ENCODE results near the gene ROBO1.
A peak's percentile ranks its signal among the peaks of the same experiment; 100 is the strongest.

ROBO1 gene

DNA sequence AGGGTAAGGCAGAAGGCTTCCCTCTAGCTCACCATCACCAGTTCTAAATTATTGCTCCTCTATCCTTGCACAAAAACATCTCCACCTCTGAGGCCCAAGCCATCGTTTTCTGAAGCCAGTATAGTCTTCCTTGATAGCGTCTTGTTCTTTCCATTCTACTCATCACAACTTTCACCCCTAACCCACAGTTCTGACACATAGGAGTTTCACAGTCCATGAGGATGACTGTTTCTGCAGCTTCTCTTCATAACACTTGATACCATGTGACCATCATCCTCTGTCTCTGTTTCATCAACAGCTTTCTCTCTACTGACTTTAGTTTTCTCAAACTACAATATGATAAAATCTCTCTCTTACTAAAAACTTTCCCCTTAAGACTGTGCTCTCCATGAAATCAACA is 1166.5 kb downstream of the ROBO1 start:
- DNase-seq = no peak

DNA sequence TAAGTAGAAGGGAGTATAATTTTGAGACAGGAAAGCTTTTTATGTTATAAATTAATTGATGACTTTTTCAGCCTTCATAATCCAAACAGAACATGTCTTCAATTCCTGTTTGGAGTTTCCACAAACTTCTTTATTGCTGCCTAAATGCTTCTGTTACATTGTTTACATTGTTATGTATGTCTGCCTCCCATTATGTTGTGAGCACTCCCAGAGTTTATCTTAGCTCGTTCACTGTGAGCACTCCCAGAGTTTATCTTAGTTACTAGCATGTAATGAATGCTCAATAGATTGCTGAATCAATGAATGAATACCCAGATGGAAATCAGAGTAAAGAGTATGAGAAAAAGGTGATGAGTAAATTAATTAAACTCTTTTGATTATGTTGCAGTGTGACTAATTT is 1178.0 kb downstream of the ROBO1 start:
- DNase-seq = no peak

DNA sequence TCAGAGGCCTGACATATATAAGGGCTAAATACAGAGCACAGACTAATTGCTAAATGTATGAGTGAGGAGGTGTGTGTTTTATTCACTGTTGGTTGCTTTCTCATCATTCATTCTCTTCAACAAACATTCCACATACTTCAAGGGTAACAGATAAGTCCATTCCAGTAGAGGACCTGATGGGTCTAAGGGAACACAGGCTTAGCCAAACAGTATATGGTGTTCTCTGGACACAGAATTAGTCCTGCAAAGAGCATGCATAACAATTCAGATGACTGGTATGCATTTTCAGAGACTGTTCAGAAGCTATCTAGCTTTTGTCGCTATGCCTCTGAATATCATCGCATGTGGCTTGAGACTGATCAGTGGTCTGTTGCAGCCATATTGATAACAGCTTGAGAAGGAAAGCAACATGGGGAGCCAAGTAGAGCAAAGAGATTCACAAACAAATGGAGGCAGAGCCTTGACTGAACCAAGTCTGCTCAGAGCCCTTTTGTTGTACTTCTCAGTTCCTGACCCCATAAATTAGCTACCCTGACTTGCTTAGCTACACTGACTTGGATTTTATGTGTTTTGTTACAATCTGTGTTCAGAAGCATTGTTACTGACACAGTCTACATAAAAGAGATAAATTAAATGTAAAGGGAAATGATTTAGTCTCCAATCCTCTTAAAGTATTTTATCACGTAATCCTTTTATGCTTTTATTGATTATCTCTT is 1178.7 kb downstream of the ROBO1 start:
- DNase-seq = no peak

DNA sequence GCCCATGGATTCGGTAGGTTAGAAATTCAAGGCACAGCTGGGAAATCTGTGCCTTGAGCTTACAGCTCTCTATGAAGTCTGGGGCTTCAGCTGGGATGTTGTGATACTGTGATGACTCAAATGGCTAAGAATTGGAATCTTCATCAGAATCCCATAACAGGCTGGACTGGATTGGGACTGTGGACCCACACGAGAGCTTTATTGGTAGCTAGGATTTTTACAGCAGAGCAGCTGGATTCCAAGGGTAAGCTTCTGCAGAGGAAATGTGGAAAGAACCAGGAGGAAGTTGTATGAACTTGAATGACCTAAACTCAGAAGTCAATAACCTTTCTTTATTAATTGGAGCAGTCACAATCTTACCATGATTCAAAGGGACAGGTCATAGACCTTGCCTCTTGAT is 1187.1 kb downstream of the ROBO1 start:
- peak; percentile 68 for DNase-seq

DNA sequence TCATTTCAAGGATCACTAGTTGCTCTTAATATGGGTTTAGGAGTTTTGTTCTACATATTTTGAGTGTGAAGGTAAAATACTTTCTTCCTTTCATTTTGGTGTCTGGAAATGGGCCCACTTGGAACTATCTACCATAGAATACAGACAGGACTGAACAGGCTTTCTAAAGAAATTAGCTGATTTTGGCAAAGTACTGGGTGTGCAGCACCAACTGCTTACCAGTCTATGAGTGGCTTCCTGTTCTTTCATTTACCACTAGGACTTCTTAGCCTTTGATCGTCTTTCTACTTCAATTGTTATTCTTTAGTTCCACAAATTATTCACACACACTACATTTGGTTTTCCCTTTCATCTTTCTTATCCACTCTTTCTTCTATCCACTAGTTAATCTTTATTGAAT is 1196.3 kb downstream of the ROBO1 start:
- no peak for DNase-seq

DNA sequence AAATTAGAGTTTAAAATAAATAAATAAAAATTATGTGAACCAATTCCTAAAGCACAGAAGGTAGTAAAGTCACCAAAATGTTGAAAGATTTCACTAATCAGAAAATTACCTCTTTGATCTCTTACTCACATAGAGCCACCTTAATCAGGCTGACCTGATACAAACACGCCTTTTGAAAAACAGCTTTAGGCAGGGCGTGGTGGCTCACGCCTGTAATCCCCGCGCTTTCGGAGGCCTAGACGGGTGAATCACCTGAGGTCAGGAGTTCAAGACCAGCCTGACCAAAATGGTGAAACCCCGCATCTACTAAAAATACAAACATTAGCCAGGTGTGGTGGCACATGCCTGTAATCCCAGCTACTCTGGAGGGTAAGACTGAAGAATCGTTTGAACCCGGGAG is 1197.3 kb downstream of the ROBO1 start:
- no peak for DNase-seq

DNA sequence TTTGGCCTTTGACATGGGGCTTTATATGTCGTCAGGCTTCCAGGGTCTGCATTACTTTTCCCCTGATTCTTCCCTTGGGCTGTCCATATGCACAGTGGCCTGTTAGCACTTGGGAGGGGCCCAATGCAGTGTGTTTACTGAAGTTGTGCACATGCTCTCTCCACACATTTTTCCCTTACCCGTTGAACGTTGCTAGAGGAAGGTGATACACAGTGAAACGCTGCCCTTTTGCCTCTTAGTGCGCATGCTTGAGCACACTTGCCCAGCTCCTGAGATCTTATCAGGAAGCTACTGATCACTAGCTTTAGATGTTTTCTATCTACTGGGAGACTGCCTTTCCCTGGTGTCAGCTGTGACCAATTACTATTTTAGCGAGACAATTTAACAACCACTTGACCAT is 1198.0 kb downstream of the ROBO1 start:
- no peak for DNase-seq

DNA sequence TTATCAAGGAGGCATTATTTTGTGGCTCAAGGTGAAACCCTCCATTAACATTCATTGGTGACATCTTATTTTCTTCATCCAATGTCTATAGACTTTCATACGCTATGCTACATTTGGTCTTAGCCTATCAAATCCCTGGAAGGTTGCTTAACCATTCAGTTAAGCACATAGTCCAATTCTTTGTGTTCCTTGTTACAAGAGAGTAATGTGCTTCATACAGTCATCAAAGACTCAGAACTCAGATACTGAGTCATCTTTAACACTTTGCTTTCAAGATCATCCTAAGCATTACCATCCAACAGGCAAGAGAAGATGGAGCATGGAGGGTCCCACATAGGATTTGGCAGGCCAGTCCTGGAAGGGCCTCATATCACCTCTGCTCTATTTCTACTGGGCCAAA is 1202.1 kb downstream of the ROBO1 start:
- DNase-seq = no peak

DNA sequence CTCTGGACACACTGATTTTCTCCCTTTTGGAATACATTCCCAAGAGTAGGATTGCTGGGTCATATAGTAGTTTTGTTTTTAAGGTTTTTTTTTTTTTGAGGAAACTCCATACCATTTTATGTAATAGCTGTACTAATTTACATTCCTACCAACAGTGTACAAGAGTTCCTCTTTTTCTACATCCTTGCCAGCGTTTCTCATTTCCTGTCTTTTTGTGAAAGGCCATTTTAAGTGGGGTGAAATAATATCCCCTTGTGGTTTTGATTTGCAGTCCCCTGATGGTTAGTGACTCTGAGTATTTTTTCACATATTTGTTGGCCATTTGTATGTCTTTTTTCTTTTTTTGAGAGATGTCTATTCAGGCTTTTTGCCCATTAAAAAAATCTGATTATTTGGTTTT is 1205.5 kb downstream of the ROBO1 start:
- no peak for DNase-seq

Measured in fibroblast of skin of back (primary cell).